ENCODE data around the gene ZNF341.
A peak's percentile ranks its signal among the peaks of the same experiment; 100 is the strongest.

Gene ZNF341

DNA sequence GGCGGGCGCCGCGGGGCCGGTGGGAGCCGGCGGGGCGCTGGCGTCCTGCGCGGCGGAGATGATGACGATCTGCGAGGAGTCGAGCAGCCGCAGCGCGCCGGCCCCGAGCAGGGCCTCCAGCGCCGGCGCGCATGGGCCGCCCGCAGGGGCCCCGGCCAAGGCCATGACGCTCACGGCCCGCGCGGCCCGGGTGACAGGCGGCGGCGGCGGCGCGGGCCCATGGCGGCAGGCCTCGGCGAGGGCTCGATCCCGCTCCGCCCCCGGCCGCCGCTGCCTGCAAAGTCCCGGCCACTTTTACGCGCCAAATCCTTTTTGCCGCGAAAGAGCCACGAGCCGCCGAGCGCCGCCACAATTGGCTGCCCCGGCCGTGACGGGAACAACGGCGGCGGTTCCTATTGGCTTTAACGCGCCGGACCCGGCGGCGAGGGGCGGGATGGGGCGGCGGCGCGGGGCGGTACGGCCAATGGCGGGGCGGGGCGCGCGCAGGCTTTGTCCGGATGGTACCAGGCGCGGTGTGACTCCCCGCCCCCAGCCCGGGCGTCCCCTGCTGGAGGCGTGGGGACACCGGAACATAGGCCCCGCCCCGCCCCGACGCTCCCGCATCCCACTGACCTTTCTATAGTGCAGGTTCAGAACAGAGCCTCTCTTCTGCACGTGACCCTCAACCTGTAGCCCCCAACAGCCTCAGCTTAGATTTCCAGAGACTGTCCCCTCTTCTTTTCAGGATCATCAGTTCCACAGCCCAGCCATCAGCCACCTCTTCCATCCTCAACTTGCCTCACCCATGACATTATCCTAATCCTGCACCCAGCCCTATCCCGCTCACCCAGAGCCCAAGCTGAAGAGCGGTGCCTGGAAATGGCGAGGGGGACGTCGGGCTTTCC lies 45.5 kb upstream of the ZNF341 start, which contains the start of gene E2F1:
TSS of gene E2F1 (minus strand) at position 286 of the 884 bp plus-strand sequence. CDS start at position 165, 121 bp downstream.
- Histone ChIP-seq H3K79me2 (ENCODE audit: low read length) (peaks cover 41% of the 10 kb centered on the region), H3K9me2 (replicated peaks; ENCODE audit: insufficient read depth, low read length) (no peaks in the 10 kb centered on the region), H3K4me2 (ENCODE audit: low read depth, low read length) (peak within 1 kb of the TSS; percentile 82), H3F3A (ENCODE audit: insufficient read depth, low read length) (peaks cover 10% of the 10 kb centered on the region), H3K9me3 (replicated peaks; ENCODE audit: insufficient read depth, low read length) (no peaks in the 10 kb centered on the region), H2AFZ (ENCODE audit: low read length) (peak within 1 kb of the TSS; percentile 100), H3K27ac (ENCODE audit: low read length) (peak within 1 kb of the TSS; percentile 87), H3K36me3 (replicated peaks; ENCODE audit: insufficient read depth, low read length) (no peaks in the 10 kb centered on the region), H3K27me3 (replicated peaks; ENCODE audit: insufficient read depth, low read length) (no peaks in the 10 kb centered on the region), H3K9ac (ENCODE audit: low read length) (peak within 1 kb of the TSS; percentile 90), H3K4me1 (ENCODE audit: low read length) (peaks cover 14% of the 10 kb centered on the region), H3K4me3 (ENCODE audit: low read length) (peak within 1 kb of the TSS; percentile 92), H4K20me1 (ENCODE audit: insufficient read depth, low read length) (no peaks in the 10 kb centered on the region)
- DNase-seq: peak; percentile 97
- no peak for TF ChIP-seq EZH2 (optimal IDR thresholded peaks at IDR 0.05; ENCODE audit: low read depth, low read length)
- TF ChIP-seq EZH2phosphoT487 (IDR thresholded peaks at IDR 0.05; ENCODE audit: low read length): no peak
- TF ChIP-seq, protein P1, sequence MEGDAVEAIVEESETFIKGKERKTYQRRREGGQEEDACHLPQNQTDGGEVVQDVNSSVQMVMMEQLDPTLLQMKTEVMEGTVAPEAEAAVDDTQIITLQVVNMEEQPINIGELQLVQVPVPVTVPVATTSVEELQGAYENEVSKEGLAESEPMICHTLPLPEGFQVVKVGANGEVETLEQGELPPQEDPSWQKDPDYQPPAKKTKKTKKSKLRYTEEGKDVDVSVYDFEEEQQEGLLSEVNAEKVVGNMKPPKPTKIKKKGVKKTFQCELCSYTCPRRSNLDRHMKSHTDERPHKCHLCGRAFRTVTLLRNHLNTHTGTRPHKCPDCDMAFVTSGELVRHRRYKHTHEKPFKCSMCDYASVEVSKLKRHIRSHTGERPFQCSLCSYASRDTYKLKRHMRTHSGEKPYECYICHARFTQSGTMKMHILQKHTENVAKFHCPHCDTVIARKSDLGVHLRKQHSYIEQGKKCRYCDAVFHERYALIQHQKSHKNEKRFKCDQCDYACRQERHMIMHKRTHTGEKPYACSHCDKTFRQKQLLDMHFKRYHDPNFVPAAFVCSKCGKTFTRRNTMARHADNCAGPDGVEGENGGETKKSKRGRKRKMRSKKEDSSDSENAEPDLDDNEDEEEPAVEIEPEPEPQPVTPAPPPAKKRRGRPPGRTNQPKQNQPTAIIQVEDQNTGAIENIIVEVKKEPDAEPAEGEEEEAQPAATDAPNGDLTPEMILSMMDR (IDR thresholded peaks at IDR 0.05; ENCODE audit: low read length): peak; percentile 27

DNA sequence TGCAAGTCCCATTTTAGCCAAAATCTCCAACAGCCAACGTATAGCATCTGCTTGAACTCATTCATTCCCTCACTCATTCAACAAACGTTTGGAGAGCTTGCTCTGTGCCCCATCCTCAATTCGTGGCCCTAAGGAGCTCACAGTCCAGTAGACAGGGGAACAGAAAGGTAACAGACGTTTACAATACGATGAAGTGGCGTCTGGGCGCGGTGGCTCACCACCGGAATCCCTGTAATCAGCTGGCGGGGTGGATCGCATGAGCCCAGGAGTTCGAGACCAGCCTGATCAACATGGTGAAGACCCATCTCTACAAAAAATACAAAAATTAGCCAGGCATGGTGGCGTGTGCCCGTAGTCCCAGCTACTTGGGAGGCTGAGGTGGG lies 44.8 kb upstream of the ZNF341 start:
- Histone ChIP-seq H3K9me2 (replicated peaks; ENCODE audit: insufficient read depth, low read length) (no peaks in the 10 kb centered on the region), H3K79me2 (ENCODE audit: low read length) (peaks cover 36% of the 10 kb centered on the region), H3K4me1 (ENCODE audit: low read length) (peaks cover 14% of the 10 kb centered on the region), H3K27me3 (replicated peaks; ENCODE audit: insufficient read depth, low read length) (no peaks in the 10 kb centered on the region), H3K9ac (ENCODE audit: low read length) (no peak overlapping the region), H3F3A (ENCODE audit: insufficient read depth, low read length) (peaks cover 10% of the 10 kb centered on the region), H3K9me3 (replicated peaks; ENCODE audit: insufficient read depth, low read length) (no peaks in the 10 kb centered on the region), H4K20me1 (ENCODE audit: insufficient read depth, low read length) (no peaks in the 10 kb centered on the region), H3K4me2 (ENCODE audit: low read depth, low read length) (peak overlapping the region; percentile 82), H2AFZ (ENCODE audit: low read length) (peak overlapping the region; percentile 100), H3K4me3 (ENCODE audit: low read length) (peak overlapping the region; percentile 58), H3K27ac (ENCODE audit: low read length) (no peak overlapping the region), H3K36me3 (replicated peaks; ENCODE audit: insufficient read depth, low read length) (no peaks in the 10 kb centered on the region)
- no peak for DNase-seq
- TF ChIP-seq EZH2phosphoT487 (IDR thresholded peaks at IDR 0.05; ENCODE audit: low read length): no peak
- TF ChIP-seq, protein P1 (IDR thresholded peaks at IDR 0.05; ENCODE audit: low read length): no peak

DNA sequence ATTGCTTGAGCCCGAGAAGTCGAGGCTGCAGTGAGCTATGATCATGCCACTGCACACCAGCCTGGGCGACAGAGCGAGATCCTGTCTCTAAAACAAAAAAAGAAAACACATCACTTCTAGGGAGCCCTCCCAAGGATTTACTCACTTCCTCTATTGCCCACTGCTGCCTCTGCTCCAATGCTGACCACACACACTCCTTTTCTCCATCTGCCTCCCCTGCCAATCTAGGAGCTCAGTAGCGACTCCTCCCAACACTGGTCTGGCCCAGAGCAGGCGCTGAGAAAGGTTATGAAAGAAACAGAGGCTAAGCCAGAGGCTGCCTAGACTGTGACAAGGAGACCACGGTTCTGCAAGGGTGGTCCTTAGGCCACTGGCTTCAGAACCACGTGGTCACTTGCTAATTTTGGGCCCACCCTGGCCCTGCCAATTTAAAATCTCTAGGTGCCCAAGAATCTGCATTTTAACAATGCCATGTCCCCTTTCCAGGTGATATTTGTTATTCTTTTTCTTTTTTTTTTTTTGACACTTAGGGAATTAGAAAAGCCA lies 44.4 kb upstream of the ZNF341 start:
- H3K79me2 ChIP-seq (ENCODE audit: low read length): peaks cover 31% of the 10 kb centered on the region
- H3K27me3 ChIP-seq (replicated peaks; ENCODE audit: insufficient read depth, low read length): no peaks in the 10 kb centered on the region
- no peaks in the 10 kb centered on the region for H4K20me1 ChIP-seq (ENCODE audit: insufficient read depth, low read length)
- no peaks in the 10 kb centered on the region for H3K9me2 ChIP-seq (replicated peaks; ENCODE audit: insufficient read depth, low read length)
- no peak overlapping the region for H3K4me3 ChIP-seq (ENCODE audit: low read length)
- DNase-seq: peak; percentile 5
- H3K4me1 ChIP-seq (ENCODE audit: low read length): peaks cover 14% of the 10 kb centered on the region
- H3K9me3 ChIP-seq (replicated peaks; ENCODE audit: insufficient read depth, low read length): no peaks in the 10 kb centered on the region
- no peak overlapping the region for H3K4me2 ChIP-seq (ENCODE audit: low read depth, low read length)
- H3F3A ChIP-seq (ENCODE audit: insufficient read depth, low read length): peaks cover 10% of the 10 kb centered on the region
- H3K36me3 ChIP-seq (replicated peaks; ENCODE audit: insufficient read depth, low read length): no peaks in the 10 kb centered on the region
- 0 out of 2 replicates have a peak overlapping the region, but pooled peaks have one; percentile 7 for H2AFZ ChIP-seq (ENCODE audit: low read length)
- TF ChIP-seq, protein P1 (IDR thresholded peaks at IDR 0.05; ENCODE audit: low read length): no peak
- TF ChIP-seq EZH2 (optimal IDR thresholded peaks at IDR 0.05; ENCODE audit: low read depth, low read length) (no peak), EZH2phosphoT487 (IDR thresholded peaks at IDR 0.05; ENCODE audit: low read length) (no peak)
- H3K9ac ChIP-seq (ENCODE audit: low read length): no peak overlapping the region
- no peak overlapping the region for H3K27ac ChIP-seq (ENCODE audit: low read length)

Measured in MM.1S (cell line).